Kidney (tissue), 14 donors: ENCODE data around the gene BOK. TPM values are rescaled to one million over a fixed set of nuclear protein-coding genes. Genes with fewer than 3 reads are reported as not detected.

ENCODE experiments used
- DNase-seq, 5 donors: peaks; one replicate each; pipeline ENCODE4 v3.0.0-alpha.2; 2013 to 2020
- FAIRE-seq: peaks from 2 replicates; lab custom pipeline; 2012; peaks lifted over from hg19 to GRCh38; lab: Jason Lieb, UNC
- H3K27ac ChIP-seq, 2 donors: one replicate each; pipeline ENCODE4 v1.7.0; 2013; ENCODE audit warnings: low read depth in 2 of 2, low read length in 2 of 2, inconsistent platforms in 1 of 2
- H3K27me3 ChIP-seq: one replicate; pipeline ENCODE4 v1.7.1; 2013; ENCODE audit warnings: low read length, inconsistent platforms; ENCODE audit not compliant: control insufficient read depth, insufficient read depth
- H3K36me3 ChIP-seq, 3 donors: one replicate each; pipeline versions ENCODE4 v1.7.0 to v1.7.1; 2013; ENCODE audit warnings: low read length in 3 of 3, control low read depth in 1 of 3, inconsistent platforms in 1 of 3; ENCODE audit not compliant: insufficient read depth in 3 of 3, control insufficient read depth in 2 of 3
- H3K4me1 ChIP-seq, 3 donors: one replicate each; pipeline versions ENCODE4 v1.7.0 to v1.7.1; 2013; ENCODE audit warnings: low read length in 3 of 3, inconsistent platforms in 1 of 3, low read depth in 1 of 3; ENCODE audit not compliant: control insufficient read depth in 2 of 3, insufficient read depth in 2 of 3
- H3K4me3 ChIP-seq, 3 donors: one replicate each; pipeline versions ENCODE4 v1.7.0 to v1.8.1; 2013; ENCODE audit warnings: low read length in 3 of 3, control low read depth in 1 of 3, inconsistent platforms in 1 of 3
- H3K9ac ChIP-seq, 3 donors: one replicate each; pipeline versions ENCODE4 v1.7.0 to v1.7.1; 2013; ENCODE audit warnings: low read length in 3 of 3, control low read depth in 1 of 3, inconsistent platforms in 1 of 3
- H3K9me3 ChIP-seq, 3 donors: one replicate each; pipeline versions ENCODE4 v1.7.0 to v1.7.1; 2013; ENCODE audit warnings: low read length in 3 of 3, control low read depth in 1 of 3, inconsistent platforms in 1 of 3; ENCODE audit not compliant: control insufficient read depth in 2 of 3, insufficient read depth in 1 of 3
- intact Hi-C: fragments of 100-400 bp; cut with DNase I; formaldehyde crosslinking; loops from one replicate; pipeline ENCODE4 v1.11.1; 2022
- polyA plus RNA-seq: library from polyadenylated mRNA; stranded (reverse); fragments of 350-450 nt; fragmentation: Illumina TruSeq; extraction: RNeasy Lipid Tissue Mini Kit (QIAGEN cat#74804); gene quantifications from one replicate; pipeline ENCODE4 v1.2.3, GENCODE V29; 2014; ENCODE audit warnings: low read depth, low replicate concordance; ENCODE audit not compliant: insufficient read depth
- total RNA-seq: library from RNA; stranded (reverse); fragmentation: NEBNext Ultra II Directional; extraction: Animal tissue kit (Norgen Biotek cat#: 25700); gene quantifications from one replicate; pipeline ENCODE4 v1.2.1, GENCODE V29; 2021
- TF ChIP-seq, protein P1 (sequence below): IDR thresholded peaks from 3 replicates; pipeline ENCODE4 v1.5.1; 2012; ENCODE audit warnings: mild to moderate bottlenecking, moderate library complexity, borderline replicate concordance; ENCODE audit not compliant: insufficient read depth; ENCODE audit errors: extremely low read depth
- donor health status: control.
- donor health status: control.
- donor health status: control.
- donor health status: control.
- donor health status: control.
- donor health status: DM: yes; HTN: yes; CAD: no.
- donor health status: Normal renal cell carcinoma (clear cell type).

BOK gene
- total and polyA plus RNA-seq, 2 donors from 2014 or later: 22.9 to 28.8 TPM

DNA sequence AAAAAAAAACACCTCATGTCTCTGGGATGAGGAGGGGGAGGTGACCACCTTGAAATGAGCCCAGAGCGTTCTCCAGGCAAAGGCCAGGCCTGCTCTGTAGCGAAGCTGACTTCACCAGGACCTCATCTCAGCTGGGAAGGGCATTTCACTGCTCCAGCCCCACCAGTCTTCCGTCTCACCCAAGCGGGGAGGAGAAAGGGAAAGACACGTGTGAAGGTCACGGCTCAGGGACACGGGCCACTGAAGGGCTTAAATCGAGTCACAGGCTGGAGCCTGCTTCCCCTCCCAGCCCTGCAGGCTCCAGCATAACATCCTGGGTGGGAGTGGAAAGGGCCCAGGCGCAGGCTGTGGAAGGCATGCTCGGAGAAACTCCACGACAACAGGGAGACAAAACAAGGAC, 60.3 kb downstream of the BOK start:
- intact Hi-C loops: no loop called here
- no peak for FAIRE-seq

DNA sequence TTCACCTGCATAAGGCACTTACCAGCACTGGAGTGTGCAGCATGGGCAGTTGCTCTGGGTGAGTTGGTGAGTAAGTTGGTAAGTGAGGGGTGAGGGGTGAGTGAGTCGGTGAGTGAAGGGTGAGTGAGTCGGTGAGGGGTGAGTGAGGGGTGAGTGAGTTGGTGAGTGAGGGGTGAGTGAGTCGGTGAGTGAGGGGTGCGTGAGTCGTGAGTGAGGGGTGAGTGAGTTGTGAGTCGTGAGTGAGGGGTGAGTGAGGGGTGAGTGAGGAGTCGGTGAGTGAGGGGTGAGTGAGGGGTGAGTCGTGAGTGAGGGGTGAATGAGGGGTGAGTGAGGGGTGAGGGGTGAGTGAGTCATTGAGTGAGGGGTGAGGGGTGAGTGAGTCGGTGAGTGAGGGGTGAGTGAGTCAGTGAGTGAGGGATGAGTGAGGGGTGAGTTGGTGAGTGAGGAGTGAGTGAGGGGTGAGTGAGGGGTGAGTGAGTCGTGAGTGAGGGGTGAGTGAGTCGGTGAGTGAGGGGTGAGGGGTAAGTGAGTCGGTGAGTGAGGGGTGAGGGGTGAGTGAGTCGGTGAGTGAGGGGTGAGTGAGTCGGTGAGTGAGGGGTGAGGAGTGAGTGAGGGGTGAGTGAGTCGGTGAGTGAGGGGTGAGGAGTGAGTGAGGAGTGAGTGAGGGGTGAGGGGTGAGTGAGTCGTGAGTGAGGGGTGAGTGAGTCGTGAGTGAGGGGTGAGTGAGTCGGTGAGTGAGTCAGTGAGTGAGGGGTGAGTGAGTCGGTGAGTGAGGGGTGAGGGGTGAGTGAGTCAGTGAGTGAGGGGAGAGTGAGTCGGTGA, 61.3 kb downstream of the BOK start:
- FAIRE-seq: no peak
- intact Hi-C loops: no loop called here
- TF ChIP-seq, protein P1, sequence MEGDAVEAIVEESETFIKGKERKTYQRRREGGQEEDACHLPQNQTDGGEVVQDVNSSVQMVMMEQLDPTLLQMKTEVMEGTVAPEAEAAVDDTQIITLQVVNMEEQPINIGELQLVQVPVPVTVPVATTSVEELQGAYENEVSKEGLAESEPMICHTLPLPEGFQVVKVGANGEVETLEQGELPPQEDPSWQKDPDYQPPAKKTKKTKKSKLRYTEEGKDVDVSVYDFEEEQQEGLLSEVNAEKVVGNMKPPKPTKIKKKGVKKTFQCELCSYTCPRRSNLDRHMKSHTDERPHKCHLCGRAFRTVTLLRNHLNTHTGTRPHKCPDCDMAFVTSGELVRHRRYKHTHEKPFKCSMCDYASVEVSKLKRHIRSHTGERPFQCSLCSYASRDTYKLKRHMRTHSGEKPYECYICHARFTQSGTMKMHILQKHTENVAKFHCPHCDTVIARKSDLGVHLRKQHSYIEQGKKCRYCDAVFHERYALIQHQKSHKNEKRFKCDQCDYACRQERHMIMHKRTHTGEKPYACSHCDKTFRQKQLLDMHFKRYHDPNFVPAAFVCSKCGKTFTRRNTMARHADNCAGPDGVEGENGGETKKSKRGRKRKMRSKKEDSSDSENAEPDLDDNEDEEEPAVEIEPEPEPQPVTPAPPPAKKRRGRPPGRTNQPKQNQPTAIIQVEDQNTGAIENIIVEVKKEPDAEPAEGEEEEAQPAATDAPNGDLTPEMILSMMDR: no peak

More for the DNA sequence above, 60.3 kb downstream of the BOK start:
- Histone ChIP-seq H3K27ac (peak overlapping the region; percentile 53 to 82), H3K4me3 (no peak overlapping the region), H3K27me3 (no peaks in the 10 kb centered on the region), H3K9me3 (no peaks in the 10 kb centered on the region), H3K4me1 (peaks cover 0 to 22% (median 13%) of the 10 kb centered on the region in 3 donors), H3K9ac (peak overlapping the region in 2 of 3 donors; percentile 1 to 3), H3K36me3 (peaks cover 0 to 2% (median 0%) of the 10 kb centered on the region in 3 donors)
- TF ChIP-seq, protein P1: no peak
- DNase-seq: peak in 4 of 5 donors; percentile 60 to 85 (median 69)

DNA sequence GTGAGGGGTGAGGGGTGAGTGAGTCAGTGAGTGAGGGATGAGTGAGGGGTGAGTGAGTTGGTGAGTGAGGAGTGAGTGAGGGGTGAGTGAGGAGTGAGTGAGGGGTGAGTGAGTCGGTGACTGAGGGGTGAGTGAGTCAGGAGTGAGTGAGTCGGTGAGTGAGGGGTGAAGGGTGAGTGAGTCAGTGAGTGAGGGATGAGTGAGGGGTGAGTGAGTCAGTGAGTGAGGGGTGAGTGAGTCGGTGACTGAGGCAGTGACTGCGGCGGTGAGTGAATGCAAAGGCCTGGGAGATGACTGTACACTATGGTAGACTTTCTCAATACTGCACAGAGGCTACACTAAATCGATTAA, 61.8 kb downstream of the BOK start:
- TF ChIP-seq, protein P1: no peak
- H3K27me3 ChIP-seq: no peaks in the 10 kb centered on the region

More for the DNA sequence above, 61.3 kb downstream of the BOK start:
- H3K4me1 ChIP-seq: peaks cover 0 to 22% (median 13%) of the 10 kb centered on the region in 3 donors
- H3K9ac ChIP-seq: no peak overlapping the region
- H3K27ac ChIP-seq: no peak overlapping the region
- DNase-seq: no peak
- no peaks in the 10 kb centered on the region for H3K9me3 ChIP-seq
- H3K4me3 ChIP-seq: no peak overlapping the region
- H3K36me3 ChIP-seq: peaks cover 0 to 2% (median 0%) of the 10 kb centered on the region in 3 donors
- no peaks in the 10 kb centered on the region for H3K27me3 ChIP-seq

More for the DNA sequence above, 61.8 kb downstream of the BOK start:
- FAIRE-seq (no peak), DNase-seq (no peak)
- H3K4me3 ChIP-seq: no peak overlapping the region
- H3K9ac ChIP-seq: no peak overlapping the region
- intact Hi-C loops: no loop called here
- H3K4me1 ChIP-seq: peaks cover 0 to 22% (median 16%) of the 10 kb centered on the region in 3 donors
- no peaks in the 10 kb centered on the region for H3K9me3 ChIP-seq
- H3K36me3 ChIP-seq: peaks cover 0 to 2% (median 0%) of the 10 kb centered on the region in 3 donors
- H3K27ac ChIP-seq: no peak overlapping the region

Other genes with a start within 250 kb of the BOK start
- 356 TPM for gene HDLBP, start 243.1 kb upstream of the BOK start, total RNA-seq
- gene HDLBP, start 243.1 kb upstream of the BOK start, polyA plus RNA-seq: 256 TPM
- 435 TPM for gene SEPTIN2, start 242.8 kb upstream of the BOK start, total RNA-seq
- gene SEPTIN2, start 242.8 kb upstream of the BOK start, polyA plus RNA-seq: 187 TPM
- 50.5 TPM for gene FARP2, start 202.5 kb upstream of the BOK start, total RNA-seq
- gene FARP2, start 202.5 kb upstream of the BOK start, polyA plus RNA-seq: 20.3 TPM
- 151 TPM for gene STK25, start 50.2 kb upstream of the BOK start, total RNA-seq
- 119 TPM for gene STK25, start 50.2 kb upstream of the BOK start, polyA plus RNA-seq
- gene THAP4, start 78.4 kb downstream of the BOK start, total RNA-seq: 68.0 TPM
- 184 TPM for gene THAP4, start 78.4 kb downstream of the BOK start, polyA plus RNA-seq
- gene ATG4B, start 78.9 kb downstream of the BOK start, total RNA-seq: 81.0 TPM
- gene ATG4B, start 78.9 kb downstream of the BOK start, polyA plus RNA-seq: 56.6 TPM
- 19.0 TPM for gene DTYMK, start 128.1 kb downstream of the BOK start, total RNA-seq
- 27.1 TPM for gene DTYMK, start 128.1 kb downstream of the BOK start, polyA plus RNA-seq
- gene ING5, start 143.3 kb downstream of the BOK start, total RNA-seq: 27.3 TPM
- gene ING5, start 143.3 kb downstream of the BOK start, polyA plus RNA-seq: 37.7 TPM
- gene D2HGDH, start 175.9 kb downstream of the BOK start, total RNA-seq: 37.0 TPM
- 49.3 TPM for gene D2HGDH, start 175.9 kb downstream of the BOK start, polyA plus RNA-seq
- gene GAL3ST2, start 218.1 kb downstream of the BOK start, total RNA-seq: 0.19 TPM
- 0.39 TPM for gene GAL3ST2, start 218.1 kb downstream of the BOK start, polyA plus RNA-seq